Cerebellar nuclear complex (tissue), 1 donor: ENCODE measurements around the gene ZSCAN25.
A peak's percentile ranks its signal among the peaks of the same experiment; 100 is the strongest.
"Not testable (repeated sequence)": the region's sequence is repeated elsewhere in the genome, so short reads cannot be mapped to it uniquely, and the experiment has no call there.

Experiments used
- DNase-seq, 2 experiments: peaks; one replicate each; lab custom pipeline; 2025; lab: John Stamatoyannopoulos, UW

ZSCAN25 gene

DNA sequence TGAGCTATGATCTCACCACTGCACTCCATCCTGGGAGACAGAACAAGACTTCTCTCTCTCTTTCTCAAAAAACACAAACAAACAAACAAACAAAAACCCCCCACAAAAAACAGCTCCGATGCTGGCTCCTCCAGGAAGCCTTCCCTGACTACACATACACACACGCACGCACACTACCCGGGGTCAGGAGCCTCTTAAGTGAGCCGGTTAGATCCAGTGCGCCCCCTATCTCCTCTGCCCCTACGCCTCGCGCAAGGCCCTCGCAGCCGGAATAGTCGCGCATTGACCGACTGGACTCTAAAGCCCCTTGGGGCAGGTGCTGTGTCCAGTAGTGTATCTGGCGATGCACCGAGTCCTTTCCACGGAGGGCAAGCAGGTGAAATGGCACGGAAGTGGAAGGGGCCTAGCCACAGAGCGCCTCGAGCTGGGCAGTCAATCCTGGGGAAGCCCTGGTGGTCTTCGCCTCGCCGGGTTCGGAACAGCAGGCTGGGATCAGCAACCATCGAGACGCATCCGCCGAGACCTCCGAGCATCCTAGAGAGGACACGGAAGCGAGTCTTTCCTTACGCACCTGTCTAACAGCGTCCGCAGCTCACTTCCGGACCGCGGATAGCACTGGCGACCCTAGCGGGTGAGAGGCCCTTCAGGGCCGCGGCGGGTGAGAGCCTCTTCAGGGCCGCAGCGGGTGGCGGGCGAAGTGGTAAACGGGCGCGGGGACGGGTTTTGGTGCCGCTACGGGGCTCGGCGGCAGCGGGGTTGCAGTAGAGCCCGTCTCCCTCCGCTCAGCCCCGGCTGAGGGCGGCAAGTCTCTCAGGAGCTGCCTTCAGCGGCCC, at the start of gene ZSCAN25:
Gene ZSCAN25, plus strand, starts transcription at position 588 of the 833 bp plus-strand sequence. CDS start 2,661 bp downstream, outside the sequence.
- peak; percentile 35 to 59 for DNase-seq

DNA sequence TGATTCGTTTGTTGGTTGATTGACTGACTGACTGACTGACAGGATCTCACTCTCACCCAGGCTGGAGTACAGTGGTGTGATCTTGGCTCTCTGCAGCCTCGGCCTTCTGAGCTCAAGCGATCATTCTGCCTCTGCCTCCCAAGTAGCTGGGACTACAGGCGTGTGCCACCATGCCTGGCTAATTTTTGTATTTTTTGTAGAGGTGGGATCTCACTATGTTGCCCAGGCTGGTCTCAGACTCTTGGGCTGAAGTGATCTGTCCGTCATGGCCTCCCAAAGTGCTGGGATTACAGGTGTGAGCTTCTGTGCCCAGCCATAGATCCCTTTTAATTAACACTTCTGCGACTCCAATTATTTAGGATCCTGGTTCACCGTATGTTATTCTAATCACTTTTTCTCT, 48.0 kb upstream of the ZSCAN25 start:
- DNase-seq: not testable (repeated sequence)

DNA sequence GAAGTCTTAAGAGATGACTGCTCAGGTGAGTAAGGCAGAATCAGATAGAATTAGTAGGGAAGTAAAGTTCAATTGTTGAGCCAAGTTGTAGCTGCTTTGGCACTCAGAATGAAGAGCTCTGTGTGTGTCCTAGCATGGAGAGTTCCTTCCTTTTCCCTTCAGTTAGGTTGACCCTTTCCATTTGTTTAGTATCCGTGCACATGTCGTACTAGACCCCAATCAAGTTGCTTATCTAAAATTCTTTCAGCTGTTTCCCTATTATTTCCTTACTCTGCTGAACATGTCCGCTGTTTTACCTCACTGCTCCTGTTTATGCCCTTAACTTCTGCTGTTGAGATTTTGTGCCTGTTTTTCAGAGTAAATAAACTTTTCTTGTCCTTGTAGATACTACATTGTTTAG, 45.0 kb upstream of the ZSCAN25 start:
- no peak for DNase-seq

GRCh38 chr7:99573257-99573656, 43.5 kb upstream of the ZSCAN25 start:
- no peak for DNase-seq

DNA sequence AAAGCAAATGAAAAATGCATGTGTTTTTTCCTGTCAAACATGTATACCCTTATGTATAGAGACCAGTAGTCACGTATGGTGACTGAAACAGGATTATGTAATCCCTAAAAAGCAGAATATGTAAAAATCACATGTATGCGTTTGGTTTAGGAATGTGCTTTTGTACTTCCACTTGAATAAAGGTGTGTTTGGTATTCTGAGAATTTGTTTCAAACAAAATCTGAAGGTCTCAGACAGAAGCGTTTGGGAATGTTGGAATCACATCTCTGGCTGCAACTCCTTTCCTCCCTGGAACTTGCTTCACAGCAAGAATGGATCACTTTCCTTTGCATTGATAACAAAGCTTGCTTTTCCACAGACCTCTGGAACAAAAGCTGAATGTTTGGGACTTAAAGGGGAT, 40.5 kb upstream of the ZSCAN25 start:
- no peak for DNase-seq

GRCh38 chr7:99579281-99579955, 37.3 kb upstream of the ZSCAN25 start:
- DNase-seq: no peak

GRCh38 chr7:99579956-99580777, 36.6 kb upstream of the ZSCAN25 start:
- peak in 1 of 2 experiments; percentile 15 for DNase-seq

GRCh38 chr7:99580778-99581332, 35.9 kb upstream of the ZSCAN25 start:
- DNase-seq: not testable (repeated sequence)

DNA sequence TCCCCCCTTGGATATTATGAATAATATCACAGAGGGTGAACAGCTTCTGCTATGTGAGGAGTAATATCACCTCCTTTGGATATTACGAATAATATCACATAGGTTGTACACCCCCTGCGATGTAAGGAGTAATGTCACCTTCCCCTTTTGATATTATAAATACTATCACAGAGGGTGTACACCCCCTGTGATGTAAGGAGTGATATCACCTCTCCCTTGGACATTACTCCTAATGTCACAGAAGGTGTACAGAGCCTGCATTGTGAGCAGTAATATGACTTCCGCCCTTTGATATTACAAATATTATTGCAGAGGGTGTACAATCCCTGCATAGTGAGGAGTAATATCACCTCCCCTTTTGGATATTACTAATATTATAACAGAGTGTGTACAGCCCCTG, 27.9 kb upstream of the ZSCAN25 start:
- no peak for DNase-seq

DNA sequence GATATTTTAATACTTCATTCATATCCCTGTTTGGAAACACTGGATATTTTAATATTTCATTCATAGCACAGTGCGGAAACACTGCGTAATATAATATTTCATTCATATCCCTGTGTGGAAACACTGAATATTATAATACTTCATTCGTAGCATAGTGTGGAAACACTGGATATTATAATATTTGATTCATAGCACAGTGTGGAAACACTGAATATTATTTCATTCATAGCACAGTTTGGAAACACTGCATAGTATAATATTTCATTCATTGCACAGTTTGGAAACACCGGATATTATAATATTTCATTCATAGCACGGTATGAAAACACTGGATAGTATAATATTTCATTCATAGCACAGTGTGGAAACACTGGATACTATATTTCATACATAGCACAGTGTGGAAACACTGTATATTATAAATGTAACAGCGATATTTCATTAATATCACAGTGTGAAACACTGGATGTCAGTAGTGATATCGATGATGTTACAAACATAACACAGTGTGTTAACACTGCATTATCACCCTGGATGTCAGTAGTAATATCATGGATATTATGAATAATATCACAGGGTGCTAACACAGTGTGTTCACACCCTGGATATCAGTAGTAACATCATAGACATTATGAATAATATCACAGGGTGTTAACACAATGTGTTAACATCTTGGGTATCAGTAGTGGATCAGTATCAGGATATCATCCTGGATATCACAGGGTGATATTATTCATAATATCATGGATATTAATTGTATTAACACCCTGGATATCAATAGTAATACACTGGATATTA, 21.6 kb upstream of the ZSCAN25 start:
- no peak for DNase-seq

GRCh38 chr7:99596408-99596955, 20.3 kb upstream of the ZSCAN25 start:
- no peak for DNase-seq

DNA sequence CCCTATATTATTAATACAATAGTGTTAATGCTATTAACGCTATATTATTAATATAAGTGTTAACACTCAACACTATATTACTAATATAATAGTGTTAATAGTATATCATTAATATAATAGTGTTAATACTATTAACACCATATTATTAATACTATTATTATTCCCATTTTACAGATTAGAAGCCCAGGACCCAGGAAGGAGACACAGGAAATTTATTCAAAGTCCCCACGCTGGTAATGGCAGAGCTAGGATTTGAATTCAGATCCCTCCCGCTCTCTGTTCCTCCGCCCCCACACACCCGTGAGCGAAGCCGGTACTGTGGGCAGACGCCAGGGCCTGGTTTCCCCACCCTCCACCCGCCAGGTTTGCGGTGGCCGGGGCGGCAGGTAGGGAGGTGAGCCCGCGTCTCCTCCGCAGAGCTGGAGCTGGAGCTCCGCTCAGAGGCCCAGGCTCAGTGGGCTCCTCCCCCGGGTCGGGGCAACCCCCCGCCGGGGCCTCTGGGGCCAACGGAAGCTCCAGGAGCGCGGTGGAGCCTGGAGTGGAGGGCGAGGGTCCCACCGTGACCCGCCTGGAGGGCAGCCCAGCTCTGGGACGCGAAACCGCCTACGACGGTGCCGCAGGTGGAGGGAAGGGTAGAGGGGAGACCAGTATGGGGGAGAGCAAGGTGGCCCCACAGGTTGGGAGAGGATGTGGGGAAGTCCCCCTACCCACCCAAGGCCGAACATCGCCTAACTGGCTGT, 18.8 kb upstream of the ZSCAN25 start, which contains the start of gene TMEM225B:
Gene TMEM225B, plus strand, starts transcription at position 506 of the 740 bp plus-strand sequence. CDS start 6,122 bp downstream, outside the sequence.
- no peak for DNase-seq

- no peak for DNase-seq
These were observed 16.9 kb upstream of the ZSCAN25 start for GRCh38 chr7:99599836-99600235.

DNA sequence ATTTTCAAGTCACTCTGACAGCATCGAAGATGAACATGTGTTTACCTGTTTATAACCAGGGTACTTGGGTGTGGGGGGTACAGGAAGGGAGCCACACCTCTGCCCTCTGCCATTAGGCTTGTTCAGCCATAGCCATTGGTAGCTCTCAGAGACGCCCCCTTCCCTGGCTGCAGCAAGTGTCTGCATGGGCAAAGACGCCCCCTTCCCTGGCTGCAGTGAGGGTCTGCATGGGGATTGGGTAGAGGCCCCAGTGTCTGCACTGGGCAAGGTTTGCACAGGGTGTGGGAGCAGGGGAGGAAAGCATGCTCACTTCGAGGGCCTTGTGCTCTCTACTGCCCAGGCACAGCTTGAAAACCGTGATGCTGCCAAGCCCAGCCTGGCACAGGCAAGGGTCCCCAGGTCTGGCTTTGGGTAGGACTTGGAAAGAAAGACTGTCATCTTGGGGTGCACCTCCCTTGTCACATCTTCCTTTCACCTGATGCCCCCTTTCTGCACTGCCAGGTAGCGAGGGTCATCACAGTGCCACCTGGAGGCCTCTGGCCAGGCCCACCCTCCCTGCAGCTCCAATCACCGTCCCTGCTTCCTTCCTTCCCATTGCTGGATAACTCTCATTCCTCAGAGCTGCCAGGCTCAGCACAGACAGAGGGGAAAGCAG, 15.0 kb upstream of the ZSCAN25 start:
- no peak for DNase-seq

- DNase-seq: no peak
These were observed 11.2 kb upstream of the ZSCAN25 start for GRCh38 chr7:99605527-99605926.

- DNase-seq: no peak
These were observed 10.2 kb upstream of the ZSCAN25 start for GRCh38 chr7:99606531-99606930.

DNA sequence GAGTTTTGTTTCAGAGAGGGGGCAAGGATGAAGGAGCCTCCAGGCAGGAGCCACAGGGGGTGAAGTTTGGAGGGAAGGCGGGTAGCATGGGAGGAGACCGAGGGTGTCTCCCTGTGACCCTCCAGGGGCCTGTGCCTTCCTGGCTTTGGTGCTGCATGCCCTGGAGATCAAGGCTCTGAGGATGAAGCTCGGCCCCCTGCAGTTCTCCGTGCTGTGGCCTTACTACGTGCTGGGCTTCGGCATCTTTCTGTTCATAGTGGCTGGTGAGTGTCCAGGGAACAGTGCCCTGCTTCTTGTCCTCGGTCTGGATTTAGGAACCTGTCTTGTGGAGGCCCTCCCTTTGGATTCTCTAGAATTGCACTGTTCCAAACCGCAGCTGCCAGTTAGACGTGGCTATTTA, 9.2 kb upstream of the ZSCAN25 start:
- DNase-seq: no peak

GRCh38 chr7:99614495-99614894, 2.3 kb upstream of the ZSCAN25 start:
- no peak for DNase-seq

- DNase-seq: no peak
These were observed 772 bp upstream of the ZSCAN25 start for GRCh38 chr7:99615989-99616358.
